ENCODE measurements around the gene SLC10A4.

SLC10A4 gene

DNA sequence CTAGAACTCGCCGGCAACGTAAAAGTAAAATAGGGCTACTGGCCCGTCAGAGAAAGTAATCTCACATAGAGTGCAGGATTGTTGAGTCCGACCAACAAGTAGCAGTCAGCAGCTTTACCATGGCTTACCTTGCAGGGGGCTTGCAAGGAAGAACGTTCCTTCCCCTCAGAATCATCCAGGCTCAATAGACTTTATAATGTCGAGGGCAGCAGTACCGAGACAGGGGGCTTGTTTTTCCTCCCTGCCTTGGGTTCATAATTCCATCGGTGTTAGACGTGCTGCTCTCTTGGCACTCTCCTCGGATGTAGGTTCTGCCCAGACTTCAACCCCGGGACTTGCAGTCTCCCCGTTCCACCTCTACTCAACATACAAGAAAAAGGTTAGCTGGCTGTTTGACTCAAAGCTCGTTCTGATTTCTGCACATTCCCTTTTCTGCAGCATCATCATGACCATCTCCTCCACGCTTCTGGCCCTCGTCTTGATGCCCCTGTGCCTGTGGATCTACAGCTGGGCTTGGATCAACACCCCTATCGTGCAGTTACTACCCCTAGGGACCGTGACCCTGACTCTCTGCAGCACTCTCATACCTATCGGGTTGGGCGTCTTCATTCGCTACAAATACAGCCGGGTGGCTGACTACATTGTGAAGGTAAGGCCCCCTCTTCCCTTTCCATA lies 1.5 kb downstream of the SLC10A4 start:
- peaks cover 26% of the 10 kb centered on the region for H3K27me3 ChIP-seq (ENCODE audit: control insufficient read depth, insufficient read depth, low read length)
- WGBS (ENCODE audit: insufficient coverage, insufficient read length) = no CpG with 5 or more reads among the region's 22 CpGs
- no peak overlapping the region for H3K4me3 ChIP-seq (ENCODE audit: low read length)

DNA sequence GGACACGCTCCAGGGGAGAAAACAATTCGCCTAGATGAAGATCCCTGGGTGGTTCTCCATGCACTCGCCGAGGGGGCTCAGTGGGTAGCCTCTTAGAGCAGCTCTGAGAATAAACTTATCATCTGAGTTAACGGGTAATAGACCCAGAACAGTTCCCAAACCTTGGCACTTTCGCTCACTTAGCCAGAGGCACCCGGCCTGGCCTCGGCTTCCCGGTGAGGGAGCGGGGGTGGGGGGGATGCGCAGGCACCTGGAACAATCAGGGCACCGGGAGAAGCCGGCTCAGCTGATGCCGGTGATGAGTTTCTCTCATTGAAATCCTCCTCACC lies 6.5 kb downstream of the SLC10A4 start:
- no peak for DNase-seq (ENCODE audit: low read depth, low spot score)
- WGBS (ENCODE audit: insufficient coverage, insufficient read length) = no CpG with 5 or more reads among the region's 14 CpGs
- H3K9me3 ChIP-seq (ENCODE audit: control insufficient read depth, insufficient read depth, low read length) = no peaks in the 10 kb centered on the region
- H3K4me3 ChIP-seq (ENCODE audit: low read length) = peak overlapping the region; percentile 58; the same call in 1 of the 2 replicates
- H3K27ac ChIP-seq (ENCODE audit: low read length) = no peak overlapping the region
- no peaks in the 10 kb centered on the region; the same call in 1 of the 2 replicates for H3K36me3 ChIP-seq (ENCODE audit: control insufficient read depth, insufficient read depth, low read length)
- no peaks in the 10 kb centered on the region for H3K4me1 ChIP-seq (ENCODE audit: control insufficient read depth, insufficient read depth, low read length)
- peaks cover 28% of the 10 kb centered on the region; the same call in 1 of the 2 replicates for H3K27me3 ChIP-seq (ENCODE audit: control insufficient read depth, insufficient read depth, low read length)

More for the DNA sequence above, 1.5 kb downstream of the SLC10A4 start:
- Histone ChIP-seq H3K27ac (ENCODE audit: low read length) (no peak overlapping the region), H3K9me3 (ENCODE audit: control insufficient read depth, insufficient read depth, low read length) (no peaks in the 10 kb centered on the region), H3K4me1 (ENCODE audit: control insufficient read depth, insufficient read depth, low read length) (peaks cover 1% of the 10 kb centered on the region; the same call in 1 of the 2 replicates), H3K36me3 (ENCODE audit: control insufficient read depth, insufficient read depth, low read length) (no peaks in the 10 kb centered on the region)
- DNase-seq (ENCODE audit: low read depth, low spot score) = no peak

- no peak for DNase-seq (ENCODE audit: low read depth, low spot score)
- WGBS (ENCODE audit: insufficient coverage, insufficient read length) = no CpG with 5 or more reads among the region's 80 CpGs
- no peak within 1 kb of the TSS for H3K27ac ChIP-seq (ENCODE audit: low read length)
- H3K4me3 ChIP-seq (ENCODE audit: low read length) = peak within 1 kb of the TSS; percentile 58; the same call in 1 of the 2 replicates
- no peaks in the 10 kb centered on the region for H3K9me3 ChIP-seq (ENCODE audit: control insufficient read depth, insufficient read depth, low read length)
- peaks cover 24% of the 10 kb centered on the region; the same call in 1 of the 2 replicates for H3K27me3 ChIP-seq (ENCODE audit: control insufficient read depth, insufficient read depth, low read length)
- H3K4me1 ChIP-seq (ENCODE audit: control insufficient read depth, insufficient read depth, low read length) = no peaks in the 10 kb centered on the region
- no peaks in the 10 kb centered on the region; the same call in 1 of the 2 replicates for H3K36me3 ChIP-seq (ENCODE audit: control insufficient read depth, insufficient read depth, low read length)
Measured at GRCh38 chr4:48490012-48490679, 7.0 kb downstream of the SLC10A4 start, which contains the start of gene ZAR1. Gene ZAR1, plus strand, starts transcription at chr4:48490252. Its CDS starts 40 bp downstream, at chr4:48490292.

DNA sequence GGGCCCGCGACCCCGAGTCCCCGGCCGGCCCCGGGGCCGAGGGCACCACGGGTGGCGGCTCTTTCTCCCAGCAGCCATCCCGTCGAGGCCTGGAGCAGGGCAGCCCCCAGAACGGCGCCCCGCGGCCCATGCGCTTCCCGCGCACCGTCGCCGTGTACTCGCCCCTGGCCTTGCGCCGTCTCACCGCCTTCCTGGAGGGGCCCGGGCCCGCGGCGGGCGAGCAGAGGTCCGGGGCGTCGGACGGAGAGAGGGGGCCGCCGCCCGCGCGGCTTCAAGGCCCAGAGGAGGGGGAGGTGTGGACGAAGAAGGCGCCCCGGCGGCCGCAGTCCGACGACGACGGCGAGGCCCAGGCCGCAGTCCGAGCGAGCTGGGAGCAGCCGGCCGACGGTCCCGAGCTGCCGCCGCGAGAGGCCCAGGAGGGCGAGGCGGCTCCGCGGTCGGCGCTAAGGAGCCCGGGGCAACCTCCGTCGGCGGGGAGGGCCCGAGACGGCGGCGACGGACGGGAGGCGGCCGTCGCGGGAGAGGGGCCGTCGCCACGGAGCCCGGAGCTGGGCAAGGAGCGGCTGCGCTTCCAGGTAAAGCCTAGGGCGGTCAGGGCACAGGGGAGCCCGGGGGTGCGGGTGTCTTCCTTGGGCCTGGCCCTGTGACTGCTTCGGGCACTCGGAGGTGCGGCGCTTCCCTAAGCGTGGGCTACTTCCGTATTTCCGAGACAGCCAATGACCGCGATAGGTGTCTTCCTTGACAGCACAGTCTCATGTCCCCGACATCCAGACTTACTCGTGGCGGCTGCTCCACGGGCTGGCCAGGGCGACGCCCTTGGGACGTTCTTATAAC lies 7.8 kb downstream of the SLC10A4 start:
- Histone ChIP-seq H3K27ac (ENCODE audit: low read length) (no peak overlapping the region), H3K4me3 (ENCODE audit: low read length) (peak overlapping the region; percentile 58; the same call in 1 of the 2 replicates), H3K36me3 (ENCODE audit: control insufficient read depth, insufficient read depth, low read length) (no peaks in the 10 kb centered on the region; the same call in 1 of the 2 replicates), H3K27me3 (ENCODE audit: control insufficient read depth, insufficient read depth, low read length) (peaks cover 24% of the 10 kb centered on the region; the same call in 1 of the 2 replicates), H3K9me3 (ENCODE audit: control insufficient read depth, insufficient read depth, low read length) (no peaks in the 10 kb centered on the region), H3K4me1 (ENCODE audit: control insufficient read depth, insufficient read depth, low read length) (no peaks in the 10 kb centered on the region)
- WGBS (ENCODE audit: insufficient coverage, insufficient read length) = no CpG with 5 or more reads among the region's 104 CpGs
- DNase-seq (ENCODE audit: low read depth, low spot score) = no peak

DNA sequence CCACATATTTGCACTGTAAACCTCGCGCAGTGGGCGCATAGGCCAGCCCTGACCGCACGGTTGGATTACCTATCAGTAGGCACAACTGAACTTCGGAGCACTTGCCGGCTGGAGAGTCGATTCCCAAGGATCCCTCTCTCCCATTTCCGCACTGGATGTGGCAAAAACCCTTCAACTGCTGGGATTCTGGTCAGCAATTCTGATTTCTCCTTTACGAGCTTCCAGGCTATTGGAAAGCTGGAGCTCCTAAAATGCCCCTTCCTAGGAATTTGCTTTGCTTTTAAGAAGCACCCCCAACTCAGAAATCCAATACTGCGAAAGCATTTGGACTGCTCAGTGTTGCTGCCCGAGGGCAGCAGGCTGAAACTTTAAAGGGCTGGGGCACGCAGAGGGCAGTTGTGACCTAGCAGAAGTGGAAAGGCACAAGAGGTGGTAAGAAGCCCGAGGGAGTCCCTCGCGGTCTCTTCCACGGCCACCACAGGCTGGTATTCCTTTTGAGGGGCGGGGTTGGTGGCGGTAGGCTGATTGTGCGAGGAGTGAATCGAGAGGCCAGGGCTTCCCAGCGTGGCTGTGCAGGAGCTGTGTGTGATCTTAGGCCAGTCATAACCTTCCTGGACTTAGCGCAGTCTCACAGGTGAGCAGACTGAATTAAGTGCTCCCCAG lies 8.5 kb downstream of the SLC10A4 start:
- H3K9me3 ChIP-seq (ENCODE audit: control insufficient read depth, insufficient read depth, low read length) = no peaks in the 10 kb centered on the region
- no CpG with 5 or more reads among the region's 23 CpGs for WGBS (ENCODE audit: insufficient coverage, insufficient read length)
- peak overlapping the region; percentile 58; the same call in 1 of the 2 replicates for H3K4me3 ChIP-seq (ENCODE audit: low read length)
- H3K27me3 ChIP-seq (ENCODE audit: control insufficient read depth, insufficient read depth, low read length) = peaks cover 24% of the 10 kb centered on the region; the same call in 1 of the 2 replicates
- H3K27ac ChIP-seq (ENCODE audit: low read length) = no peak overlapping the region
- H3K36me3 ChIP-seq (ENCODE audit: control insufficient read depth, insufficient read depth, low read length) = no peaks in the 10 kb centered on the region; the same call in 1 of the 2 replicates
- H3K4me1 ChIP-seq (ENCODE audit: control insufficient read depth, insufficient read depth, low read length) = no peaks in the 10 kb centered on the region
- no peak for DNase-seq (ENCODE audit: low read depth, low spot score)

GRCh38 chr4:48493452-48494100 lies 10.4 kb downstream of the SLC10A4 start:
- no peaks in the 10 kb centered on the region for H3K9me3 ChIP-seq (ENCODE audit: control insufficient read depth, insufficient read depth, low read length)
- H3K27ac ChIP-seq (ENCODE audit: low read length) = no peak overlapping the region
- H3K27me3 ChIP-seq (ENCODE audit: control insufficient read depth, insufficient read depth, low read length) = peaks cover 24% of the 10 kb centered on the region; the same call in 1 of the 2 replicates
- H3K4me3 ChIP-seq (ENCODE audit: low read length) = no peak overlapping the region
- no peaks in the 10 kb centered on the region; the same call in 1 of the 2 replicates for H3K36me3 ChIP-seq (ENCODE audit: control insufficient read depth, insufficient read depth, low read length)
- H3K4me1 ChIP-seq (ENCODE audit: control insufficient read depth, insufficient read depth, low read length) = no peaks in the 10 kb centered on the region
- DNase-seq (ENCODE audit: low read depth, low spot score) = no peak
- WGBS (ENCODE audit: insufficient coverage, insufficient read length) = no CpG with 5 or more reads among the region's 4 CpGs

DNA sequence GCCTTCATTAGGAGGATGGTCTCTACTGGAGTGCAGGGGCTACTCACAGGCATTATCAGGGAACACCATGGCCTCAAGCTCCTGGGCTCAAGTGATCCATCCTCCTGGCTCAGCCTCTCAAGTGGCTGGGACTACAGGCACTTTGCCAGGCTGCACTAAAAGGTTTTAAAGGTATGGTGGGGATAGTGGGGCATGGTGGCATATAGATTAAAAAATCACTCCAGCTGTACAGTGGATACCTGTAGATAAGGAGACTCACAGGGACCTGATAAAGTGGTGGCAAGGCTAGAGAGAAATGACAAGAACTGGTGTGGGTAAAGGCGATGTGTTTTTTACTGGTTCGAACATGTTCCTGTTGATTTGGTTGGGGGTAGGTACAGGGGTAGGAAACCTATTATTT lies 12.8 kb downstream of the SLC10A4 start:
- DNase-seq (ENCODE audit: low read depth, low spot score) = no peak
- 100% methylated on average over 2 of the region's 2 CpGs for WGBS (ENCODE audit: insufficient coverage, insufficient read length)
- Histone ChIP-seq H3K4me1 (ENCODE audit: control insufficient read depth, insufficient read depth, low read length) (no peaks in the 10 kb centered on the region), H3K27me3 (ENCODE audit: control insufficient read depth, insufficient read depth, low read length) (peaks cover 14% of the 10 kb centered on the region; the same call in 1 of the 2 replicates), H3K36me3 (ENCODE audit: control insufficient read depth, insufficient read depth, low read length) (no peaks in the 10 kb centered on the region), H3K27ac (ENCODE audit: low read length) (no peak overlapping the region), H3K4me3 (ENCODE audit: low read length) (no peak overlapping the region), H3K9me3 (ENCODE audit: control insufficient read depth, insufficient read depth, low read length) (no peaks in the 10 kb centered on the region)

GRCh38 chr4:48498895-48499294 lies 15.8 kb downstream of the SLC10A4 start:
- Histone ChIP-seq H3K4me3 (ENCODE audit: low read length) (no peak overlapping the region), H3K9me3 (ENCODE audit: control insufficient read depth, insufficient read depth, low read length) (no peaks in the 10 kb centered on the region), H3K36me3 (ENCODE audit: control insufficient read depth, insufficient read depth, low read length) (no peaks in the 10 kb centered on the region), H3K27me3 (ENCODE audit: control insufficient read depth, insufficient read depth, low read length) (no peaks in the 10 kb centered on the region), H3K4me1 (ENCODE audit: control insufficient read depth, insufficient read depth, low read length) (no peaks in the 10 kb centered on the region), H3K27ac (ENCODE audit: low read length) (no peak overlapping the region)
- WGBS (ENCODE audit: insufficient coverage, insufficient read length) = 100% methylated on average over 1 of the region's 4 CpGs
- DNase-seq (ENCODE audit: low read depth, low spot score) = no peak

GRCh38 chr4:48499551-48500066 lies 16.5 kb downstream of the SLC10A4 start:
- Histone ChIP-seq H3K27ac (ENCODE audit: low read length) (no peak overlapping the region), H3K27me3 (ENCODE audit: control insufficient read depth, insufficient read depth, low read length) (no peaks in the 10 kb centered on the region), H3K36me3 (ENCODE audit: control insufficient read depth, insufficient read depth, low read length) (no peaks in the 10 kb centered on the region), H3K4me3 (ENCODE audit: low read length) (no peak overlapping the region), H3K9me3 (ENCODE audit: control insufficient read depth, insufficient read depth, low read length) (no peaks in the 10 kb centered on the region), H3K4me1 (ENCODE audit: control insufficient read depth, insufficient read depth, low read length) (no peaks in the 10 kb centered on the region)
- no peak for DNase-seq (ENCODE audit: low read depth, low spot score)
- WGBS (ENCODE audit: insufficient coverage, insufficient read length) = no CpG with 5 or more reads among the region's 3 CpGs

Data from iPS DF 6.9 (cell line).